Liver (tissue), 9 donors: Measurements from ENCODE around the gene EDN3. TPM values are rescaled to one million over a fixed set of nuclear protein-coding genes. Genes with fewer than 3 reads are reported as not detected.

Source experiments
- DNase-seq: peaks from one replicate; pipeline ENCODE4 v3.0.0-alpha.2; 2017; ENCODE audit warnings: low spot score
- H3K27ac ChIP-seq, 2 donors: one replicate each; pipeline ENCODE4 v1.7.0; 2013; ENCODE audit warnings: inconsistent platforms in 2 of 2, low read length in 2 of 2, control low read depth in 1 of 2, low read depth in 1 of 2, mild to moderate bottlenecking in 1 of 2
- H3K27me3 ChIP-seq, 4 donors: one replicate each; pipeline versions ENCODE4 v1.6.1 to v1.7.0; 2013; ENCODE audit warnings: low read length in 3 of 4, inconsistent platforms in 1 of 4, mild to moderate bottlenecking in 1 of 4, moderate library complexity in 1 of 4; ENCODE audit not compliant: control insufficient read depth in 4 of 4, insufficient read depth in 4 of 4
- H3K36me3 ChIP-seq, 4 donors: one replicate each; pipeline versions ENCODE4 v1.6.1 to v1.7.0; 2013; ENCODE audit warnings: low read length in 3 of 4, mild to moderate bottlenecking in 3 of 4, low read depth in 1 of 4, moderate library complexity in 1 of 4; ENCODE audit not compliant: control insufficient read depth in 4 of 4, insufficient read depth in 3 of 4
- H3K4me1 ChIP-seq, 4 donors: one replicate each; pipeline versions ENCODE4 v1.6.1 to v1.7.0; 2013; ENCODE audit warnings: low read length in 3 of 4, mild to moderate bottlenecking in 3 of 4, moderate library complexity in 1 of 4; ENCODE audit not compliant: control insufficient read depth in 4 of 4, insufficient read depth in 4 of 4
- H3K4me3 ChIP-seq, 3 donors: one replicate each; pipeline versions ENCODE4 v1.6.1 to v1.7.0; 2013; ENCODE audit warnings: low read length in 3 of 3, control low read depth in 1 of 3, low read depth in 1 of 3, mild to moderate bottlenecking in 1 of 3
- H3K9ac ChIP-seq, 2 donors: one replicate each; pipeline ENCODE4 v1.7.0; 2013; ENCODE audit warnings: low read length in 2 of 2, mild to moderate bottlenecking in 2 of 2, moderate library complexity in 2 of 2, control low read depth in 1 of 2, low read depth in 1 of 2
- H3K9me3 ChIP-seq, 4 donors: one replicate each; pipeline versions ENCODE4 v1.6.1 to v1.7.0; 2013; ENCODE audit warnings: low read length in 3 of 4; ENCODE audit not compliant: control insufficient read depth in 4 of 4
- ATF3 ChIP-seq: IDR thresholded peaks from 2 replicates; pipeline ENCODE4 v1.6.1; 2016; ENCODE audit warnings: antibody characterized with exemption
- EGR1 ChIP-seq, 2 donors: IDR thresholded peaks; 2 replicates each; pipeline ENCODE4 v1.6.1; 2016 to 2018; ENCODE audit warnings: antibody characterized with exemption in 2 of 2, low read depth in 2 of 2
- FOXA1 ChIP-seq: IDR thresholded peaks from 2 replicates; pipeline ENCODE4 v1.6.1; 2016; ENCODE audit warnings: antibody characterized with exemption
- FOXA2 ChIP-seq: IDR thresholded peaks from 2 replicates; pipeline ENCODE4 v1.6.1; 2016; ENCODE audit warnings: antibody characterized with exemption
- GABPA ChIP-seq, 2 donors: IDR thresholded peaks in 1 of 2; conservative IDR thresholded peaks in 1 of 2; 2 replicates each; pipeline ENCODE4 v1.6.1; 2016; ENCODE audit warnings: antibody characterized with exemption in 2 of 2, mild to moderate bottlenecking in 1 of 2, moderate library complexity in 1 of 2
- HNF4A ChIP-seq, 2 donors: conservative IDR thresholded peaks; 2 replicates each; pipeline ENCODE4 v1.6.1; 2016; ENCODE audit warnings: antibody characterized with exemption in 2 of 2, mild to moderate bottlenecking in 2 of 2
- HNF4G ChIP-seq: IDR thresholded peaks from 2 replicates; pipeline ENCODE4 v1.6.1; 2016; ENCODE audit warnings: antibody characterized with exemption
- MAX ChIP-seq: IDR thresholded peaks from 2 replicates; pipeline ENCODE4 v1.6.1; 2016; ENCODE audit warnings: antibody characterized with exemption
- RAD21 ChIP-seq, 2 donors: IDR thresholded peaks; 2 replicates each; pipeline ENCODE4 v1.6.1; 2016; ENCODE audit warnings: antibody characterized with exemption in 2 of 2, mild to moderate bottlenecking in 2 of 2
- REST ChIP-seq: IDR thresholded peaks from 2 replicates; pipeline ENCODE4 v1.6.1; 2016; ENCODE audit warnings: antibody characterized with exemption, mild to moderate bottlenecking
- RXRA ChIP-seq, 2 donors: IDR thresholded peaks; 2 replicates each; pipeline ENCODE4 v1.6.1; 2017 to 2018; ENCODE audit warnings: antibody characterized with exemption in 2 of 2, mild to moderate bottlenecking in 1 of 2
- TAF1 ChIP-seq: conservative IDR thresholded peaks from 2 replicates; pipeline ENCODE4 v1.6.1; 2016; ENCODE audit warnings: antibody characterized with exemption, mild to moderate bottlenecking
- YY1 ChIP-seq: IDR thresholded peaks from 2 replicates; pipeline ENCODE4 v1.6.1; 2016; ENCODE audit warnings: antibody characterized with exemption, mild to moderate bottlenecking
- WGBS: extraction: QIAGEN DNeasy Blood & Tissue Kit; methylation state at CpG from one replicate; pipeline ENCODE4 v1.1.7; 2013; 5-methylcytosine and 5-hydroxymethylcytosine counted together
- polyA plus RNA-seq, 2 donors: library from polyadenylated mRNA; stranded (reverse) in 1 of 2; unstranded in 1 of 2; fragments of 200-250 nt in 1 of 2; fragments of >200 nt in 1 of 2; fragmentation: Nextera tagmentation in 1 of 2; extraction: Ambion mirVana in 1 of 2; gene quantifications; one replicate each; pipeline versions ENCODE4 v1.2.1 to v1.2.3, GENCODE V29; 2013 to 2015
- total RNA-seq, 2 donors: library from RNA; depleted of rRNA; stranded (reverse); fragments of >200 nt; gene quantifications; one replicate each; pipeline ENCODE4 v1.2.3, GENCODE V29; 2014
- TF ChIP-seq, protein P1 (sequence below): fragments of 150-350 bp; IDR thresholded peaks from 2 replicates; pipeline ENCODE4 v1.5.1; 2017; ENCODE audit warnings: improper control_type of control experiment, low read depth, low read length; ENCODE audit not compliant: missing input control
- TF ChIP-seq, protein P2 (sequence below): IDR thresholded peaks from 2 replicates; pipeline ENCODE4 v1.6.1; 2016; ENCODE audit warnings: antibody characterized with exemption
- donor health status: healthy.
- donor health status: healthy.
- donor health status: healthy.
- donor health status: healthy.
- donor health status: healthy.

The EDN3 gene
- total and polyA plus RNA-seq, 4 donors = 0.09 TPM; not detected in 3

GRCh38 chr20:59318201-59318790 lies 17.9 kb downstream of the EDN3 start (continued):
- TF ChIP-seq GABPA (IDR thresholded peaks at IDR 0.05 in 1 of 2, conservative IDR thresholded peaks at IDR 0.05 in 1 of 2) (no peak), HNF4A (conservative IDR thresholded peaks at IDR 0.05) (no peak)

DNA sequence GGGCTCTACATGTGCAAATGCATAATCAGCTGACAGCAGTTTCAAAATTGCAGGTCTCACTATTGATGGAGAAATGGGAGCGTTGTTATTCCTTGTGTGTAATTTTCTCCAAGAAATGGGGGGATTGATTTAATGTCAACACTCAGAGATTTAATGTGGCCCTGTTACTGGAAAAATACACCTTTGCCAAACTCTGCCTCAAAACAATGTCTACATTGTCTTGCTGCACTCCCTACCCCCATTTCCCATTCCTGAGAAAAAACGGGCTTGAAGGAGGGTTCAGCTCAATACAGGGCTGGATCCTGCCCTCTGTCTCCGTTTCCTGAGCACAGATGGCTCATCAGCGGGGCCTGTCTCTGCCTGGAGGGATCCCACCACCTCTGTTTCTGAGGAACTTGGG lies 18.4 kb downstream of the EDN3 start:
- Histone ChIP-seq H3K9me3 (no peaks in the 10 kb centered on the region), H3K4me1 (no peaks in the 10 kb centered on the region), H3K27me3 (no peaks in the 10 kb centered on the region), H3K4me3 (no peak overlapping the region), H3K36me3 (no peaks in the 10 kb centered on the region), H3K27ac (no peak overlapping the region), H3K9ac (no peak overlapping the region)
- no peak for DNase-seq
- TF ChIP-seq REST = no peak
- TF ChIP-seq, protein P1, sequence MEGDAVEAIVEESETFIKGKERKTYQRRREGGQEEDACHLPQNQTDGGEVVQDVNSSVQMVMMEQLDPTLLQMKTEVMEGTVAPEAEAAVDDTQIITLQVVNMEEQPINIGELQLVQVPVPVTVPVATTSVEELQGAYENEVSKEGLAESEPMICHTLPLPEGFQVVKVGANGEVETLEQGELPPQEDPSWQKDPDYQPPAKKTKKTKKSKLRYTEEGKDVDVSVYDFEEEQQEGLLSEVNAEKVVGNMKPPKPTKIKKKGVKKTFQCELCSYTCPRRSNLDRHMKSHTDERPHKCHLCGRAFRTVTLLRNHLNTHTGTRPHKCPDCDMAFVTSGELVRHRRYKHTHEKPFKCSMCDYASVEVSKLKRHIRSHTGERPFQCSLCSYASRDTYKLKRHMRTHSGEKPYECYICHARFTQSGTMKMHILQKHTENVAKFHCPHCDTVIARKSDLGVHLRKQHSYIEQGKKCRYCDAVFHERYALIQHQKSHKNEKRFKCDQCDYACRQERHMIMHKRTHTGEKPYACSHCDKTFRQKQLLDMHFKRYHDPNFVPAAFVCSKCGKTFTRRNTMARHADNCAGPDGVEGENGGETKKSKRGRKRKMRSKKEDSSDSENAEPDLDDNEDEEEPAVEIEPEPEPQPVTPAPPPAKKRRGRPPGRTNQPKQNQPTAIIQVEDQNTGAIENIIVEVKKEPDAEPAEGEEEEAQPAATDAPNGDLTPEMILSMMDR = no peak
- TF ChIP-seq MAX = no peak
- TF ChIP-seq EGR1 (IDR thresholded peaks at IDR 0.05; ENCODE audit: low read depth in 2 of 2) = no peak
- TF ChIP-seq, protein P2, sequence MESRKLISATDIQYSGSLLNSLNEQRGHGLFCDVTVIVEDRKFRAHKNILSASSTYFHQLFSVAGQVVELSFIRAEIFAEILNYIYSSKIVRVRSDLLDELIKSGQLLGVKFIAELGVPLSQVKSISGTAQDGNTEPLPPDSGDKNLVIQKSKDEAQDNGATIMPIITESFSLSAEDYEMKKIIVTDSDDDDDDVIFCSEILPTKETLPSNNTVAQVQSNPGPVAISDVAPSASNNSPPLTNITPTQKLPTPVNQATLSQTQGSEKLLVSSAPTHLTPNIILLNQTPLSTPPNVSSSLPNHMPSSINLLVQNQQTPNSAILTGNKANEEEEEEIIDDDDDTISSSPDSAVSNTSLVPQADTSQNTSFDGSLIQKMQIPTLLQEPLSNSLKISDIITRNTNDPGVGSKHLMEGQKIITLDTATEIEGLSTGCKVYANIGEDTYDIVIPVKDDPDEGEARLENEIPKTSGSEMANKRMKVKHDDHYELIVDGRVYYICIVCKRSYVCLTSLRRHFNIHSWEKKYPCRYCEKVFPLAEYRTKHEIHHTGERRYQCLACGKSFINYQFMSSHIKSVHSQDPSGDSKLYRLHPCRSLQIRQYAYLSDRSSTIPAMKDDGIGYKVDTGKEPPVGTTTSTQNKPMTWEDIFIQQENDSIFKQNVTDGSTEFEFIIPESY = no peak
- no peak for TF ChIP-seq HNF4G
- TF ChIP-seq ATF3 = no peak
- no peak for TF ChIP-seq TAF1
- no peak for TF ChIP-seq HNF4A (conservative IDR thresholded peaks at IDR 0.05)
- no peak for TF ChIP-seq FOXA2
- TF ChIP-seq FOXA1 = no peak
- TF ChIP-seq RXRA (IDR thresholded peaks at IDR 0.05) = no peak
- TF ChIP-seq YY1 = no peak
- TF ChIP-seq RAD21 (IDR thresholded peaks at IDR 0.05) = no peak
- WGBS = 71% methylated on average over 4 of the region's 4 CpGs
